Kidney capillary endothelial cell (primary cell): ENCODE results near the gene EIPR1.

ENCODE experiments used
- DNase-seq: peaks from one replicate; pipeline ENCODE4 v3.0.0-alpha.2; 2018; ENCODE audit warnings: low spot score

The EIPR1 gene

DNA sequence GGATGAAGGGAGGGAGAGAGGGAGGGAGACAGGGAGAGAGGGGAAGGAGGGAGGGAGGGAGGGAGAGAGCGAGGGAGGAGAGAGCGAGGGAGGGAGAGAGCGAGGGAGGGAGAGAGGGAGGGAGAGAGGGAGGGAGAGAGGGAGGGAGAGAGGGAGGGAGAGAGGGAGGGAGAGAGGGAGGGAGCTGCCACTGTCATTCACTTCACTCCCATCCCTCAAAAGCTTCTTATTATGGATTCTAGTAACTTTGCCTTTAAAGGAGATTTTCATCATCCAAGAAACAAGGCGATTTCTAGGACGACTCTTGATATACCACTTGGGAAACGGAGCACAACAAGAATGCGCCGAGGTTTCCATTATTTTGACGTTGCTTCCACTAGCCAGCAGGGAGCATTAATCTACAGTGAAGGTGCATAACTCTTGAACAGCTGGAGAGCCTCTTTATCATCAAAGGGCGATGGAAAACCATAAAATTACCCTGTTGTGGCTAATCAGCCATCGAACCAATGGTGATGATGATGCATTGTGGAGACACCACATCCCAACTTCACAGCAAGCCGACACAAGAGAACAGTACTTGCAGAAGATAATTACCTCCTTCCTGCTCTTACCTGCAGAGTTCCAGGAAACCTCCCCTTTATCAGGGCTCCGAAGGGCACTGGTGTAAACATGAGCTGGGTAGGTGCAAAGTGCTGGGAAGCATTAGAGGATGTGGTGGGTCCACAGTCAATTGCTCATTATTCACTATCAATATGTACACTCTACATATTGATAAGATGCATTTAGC lies 130.5 kb downstream of the EIPR1 start:
- DNase-seq = no peak

DNA sequence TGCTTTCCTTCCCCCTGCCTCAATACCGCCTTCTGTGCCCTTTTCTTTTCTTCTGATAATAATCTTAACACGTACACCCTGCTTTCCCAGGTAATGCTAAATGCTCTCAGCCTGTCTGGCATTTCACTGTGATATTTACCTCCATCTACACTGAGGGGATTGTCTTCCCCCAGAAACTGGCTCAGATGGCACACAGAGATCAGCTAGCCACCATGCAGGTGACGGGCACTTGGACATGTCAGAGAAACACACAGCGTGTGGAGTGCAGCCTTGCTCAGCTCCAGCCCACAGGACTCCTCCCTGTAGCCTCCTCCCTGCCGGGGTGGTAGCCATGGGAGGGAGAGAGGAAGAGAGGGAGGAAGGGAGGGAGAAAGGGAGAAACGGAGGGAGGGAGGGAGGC lies 131.2 kb downstream of the EIPR1 start:
- DNase-seq = no peak

DNA sequence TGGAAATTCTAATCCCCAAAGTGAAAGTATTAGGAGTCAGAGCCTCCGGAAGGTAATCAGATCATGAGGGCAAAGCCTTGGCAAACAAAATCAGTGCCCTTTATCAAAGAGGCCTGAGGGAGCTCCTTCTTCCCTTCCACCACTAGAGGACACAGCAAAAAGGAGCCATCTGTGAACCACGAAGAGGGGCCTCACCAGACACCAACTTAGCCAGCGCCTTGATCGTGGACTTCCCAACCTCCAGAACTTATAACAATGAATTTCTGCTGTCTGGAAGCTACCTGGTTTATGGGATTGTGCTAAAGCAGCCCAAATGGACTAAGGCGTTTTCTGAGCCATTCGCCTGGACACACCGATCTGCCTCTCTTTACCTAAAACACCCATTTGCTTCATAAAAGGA lies 133.1 kb downstream of the EIPR1 start:
- DNase-seq = no peak

DNA sequence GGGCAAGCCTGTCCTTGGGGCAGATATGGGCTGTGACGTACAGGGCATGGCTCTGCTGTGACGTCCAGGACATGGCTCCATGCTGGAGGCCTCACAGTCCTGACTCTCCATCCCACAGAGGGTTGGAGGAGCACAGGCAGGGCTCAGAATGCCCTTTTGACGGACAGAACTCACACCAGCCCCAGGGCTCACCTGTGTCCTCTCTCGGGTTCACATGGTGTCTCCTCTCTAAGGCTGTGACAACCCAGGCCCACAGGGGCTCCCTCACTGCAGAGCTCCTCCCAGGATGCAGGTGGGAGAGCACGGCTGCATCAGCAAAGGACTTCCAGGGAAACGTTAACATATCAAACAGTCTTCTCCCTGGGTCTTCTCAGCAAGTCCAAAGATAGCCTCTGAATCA lies 133.8 kb downstream of the EIPR1 start:
- no peak for DNase-seq

DNA sequence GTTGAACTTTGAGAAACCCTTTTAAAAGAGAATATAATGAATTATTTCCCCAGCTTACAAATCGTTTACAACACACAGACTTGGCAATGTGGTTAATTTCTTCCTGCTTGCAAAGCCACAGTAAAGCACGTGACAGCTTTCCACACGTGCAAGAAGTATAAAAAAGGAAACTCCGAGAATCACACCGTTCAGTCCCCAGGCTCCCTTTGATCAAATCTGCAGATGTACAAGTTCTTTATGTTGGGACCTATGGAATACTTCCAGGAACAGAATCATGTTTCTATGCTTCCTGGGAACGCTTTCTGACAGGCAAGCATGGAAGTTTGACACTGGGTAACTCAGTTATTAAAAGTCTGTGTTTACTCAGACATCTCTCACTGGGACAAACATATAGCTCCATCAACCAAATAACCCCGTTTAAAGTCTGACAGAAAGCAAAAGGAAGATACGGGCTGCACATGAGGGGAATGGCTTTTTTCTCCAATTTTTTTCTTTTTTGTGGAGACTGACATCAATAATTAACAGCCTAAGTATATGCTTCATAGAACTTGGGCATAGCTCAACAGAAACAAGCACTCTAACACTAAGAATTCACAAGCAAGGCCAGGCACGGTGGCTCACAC lies 134.8 kb downstream of the EIPR1 start:
- DNase-seq = no peak

DNA sequence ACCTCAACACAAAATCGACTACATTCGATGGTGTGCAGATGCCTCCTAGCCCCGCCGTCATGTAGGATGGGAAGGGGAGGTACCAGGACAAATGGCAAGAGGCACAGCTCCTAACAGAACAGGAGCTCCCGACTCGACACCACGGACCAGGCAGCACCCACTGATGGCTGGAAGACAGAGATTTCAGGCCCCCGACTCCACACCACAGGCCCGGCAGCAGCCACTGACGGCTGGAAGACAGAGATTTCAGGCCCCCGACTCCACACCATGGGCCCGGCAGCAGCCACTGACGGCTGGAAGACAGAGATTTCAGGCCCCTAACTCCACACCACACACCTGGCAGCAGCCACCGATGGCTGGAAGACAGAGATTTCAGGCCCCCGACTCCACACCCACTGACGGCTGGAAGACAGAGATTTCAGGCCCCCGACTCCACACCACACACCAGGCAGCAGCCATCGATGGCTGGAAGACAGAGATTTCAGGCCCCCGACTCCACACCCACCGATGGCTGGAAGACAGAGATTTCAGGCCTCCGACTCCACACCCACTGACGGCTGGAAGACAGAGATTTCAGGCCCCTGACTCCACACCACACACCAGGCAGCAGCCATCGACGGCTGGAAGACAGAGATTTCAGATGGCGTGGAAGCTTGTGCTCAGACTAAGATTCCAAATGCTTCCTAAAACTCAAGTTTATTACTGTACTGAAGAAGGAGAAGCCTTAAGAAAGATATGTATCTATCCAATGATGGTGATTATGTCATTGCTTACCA lies 135.5 kb downstream of the EIPR1 start:
- no peak for DNase-seq

DNA sequence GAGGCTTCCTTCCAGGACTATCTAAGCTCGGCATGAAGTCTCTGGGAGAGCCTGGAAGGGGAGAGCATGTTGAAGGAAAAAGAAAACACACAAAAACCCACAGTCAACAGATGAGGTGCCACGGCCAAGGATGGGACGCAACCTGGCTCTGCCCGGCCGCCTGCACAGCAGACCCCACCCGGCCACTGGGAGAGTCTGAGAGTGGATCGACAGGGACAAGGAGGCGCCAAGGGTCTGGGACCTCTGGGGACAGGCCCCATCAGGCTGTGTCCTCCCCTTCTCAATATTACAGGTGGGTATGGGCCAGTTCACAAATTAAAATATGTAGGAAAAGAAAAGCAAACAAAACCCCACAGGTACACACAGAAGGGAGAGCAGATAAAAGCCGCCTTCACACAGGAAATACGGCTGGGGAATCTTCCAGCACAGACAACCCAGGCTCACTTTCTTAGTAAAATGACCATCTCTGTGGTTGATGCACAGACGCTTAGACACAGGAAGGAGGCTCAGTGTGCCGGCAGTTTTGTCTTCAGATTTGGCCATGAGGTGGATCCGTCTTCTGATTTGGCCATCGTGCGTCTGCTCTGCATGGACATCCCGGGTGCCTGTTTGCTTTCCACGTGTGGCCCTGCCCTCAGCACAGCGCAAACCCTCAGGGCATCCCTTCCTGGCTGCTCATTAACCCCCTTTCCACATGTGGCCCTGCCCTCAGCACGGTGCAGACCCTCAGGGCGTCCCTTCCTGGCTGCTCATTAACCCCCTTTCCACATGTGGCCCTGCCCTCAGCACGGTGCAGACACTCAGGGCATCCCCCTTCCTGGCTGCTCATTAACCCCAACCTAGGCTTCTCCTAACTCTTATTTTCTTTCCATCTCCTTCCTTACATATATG lies 138.4 kb downstream of the EIPR1 start:
- no peak for DNase-seq

DNA sequence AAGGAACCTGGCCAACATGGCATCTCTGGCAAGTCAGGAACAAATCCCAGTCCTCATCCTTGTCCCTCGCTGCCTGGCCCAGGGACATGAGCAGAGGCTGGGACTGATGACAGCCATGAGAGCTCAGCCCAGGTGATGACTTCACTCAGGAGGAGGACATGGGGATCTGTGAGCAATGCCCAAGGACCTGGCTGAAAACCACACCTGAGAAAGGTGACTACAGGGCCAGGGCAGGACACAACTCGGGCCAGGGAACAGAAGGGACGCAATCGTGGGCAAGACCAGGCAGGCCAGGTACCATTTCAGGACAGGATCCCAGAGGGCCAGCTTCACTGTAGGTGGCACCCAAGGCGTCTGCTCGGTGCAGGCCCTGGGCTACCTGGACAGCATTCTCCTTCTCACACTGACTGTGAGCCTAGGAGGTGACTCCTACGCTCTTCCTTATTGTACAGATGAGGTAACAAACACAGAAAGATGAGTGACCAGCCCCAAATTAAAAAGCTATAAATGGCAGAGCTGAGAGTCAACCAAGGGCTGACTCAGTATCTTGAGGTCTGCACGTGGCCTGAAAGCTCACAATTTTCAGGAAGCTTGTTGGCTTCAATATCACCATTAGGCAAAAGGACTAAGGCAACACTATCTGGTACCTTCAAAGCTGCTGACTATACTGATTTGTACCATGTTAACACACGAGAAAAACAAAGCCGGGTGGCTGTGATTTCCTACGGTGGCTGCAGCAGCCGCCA lies 141.1 kb downstream of the EIPR1 start:
- no peak for DNase-seq

DNA sequence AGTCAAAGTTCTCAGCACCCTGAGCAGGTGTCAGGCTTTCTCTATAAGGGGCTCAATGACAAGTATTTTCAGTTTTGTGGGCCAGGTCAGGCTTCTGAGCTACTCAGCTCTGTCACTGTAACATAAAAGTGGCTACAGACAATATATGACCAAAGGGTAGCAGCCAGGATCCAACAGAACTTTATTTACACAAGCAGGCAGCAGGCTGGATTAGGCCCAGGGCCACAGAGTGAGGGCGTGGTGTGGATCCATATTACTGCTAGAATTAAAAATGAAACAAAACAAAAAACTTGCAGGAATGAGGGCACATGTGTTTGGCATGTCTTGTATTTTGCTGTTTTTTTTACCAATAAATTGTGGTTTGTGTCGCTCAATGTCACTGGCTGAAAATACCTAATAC lies 143.7 kb downstream of the EIPR1 start:
- no peak for DNase-seq

DNA sequence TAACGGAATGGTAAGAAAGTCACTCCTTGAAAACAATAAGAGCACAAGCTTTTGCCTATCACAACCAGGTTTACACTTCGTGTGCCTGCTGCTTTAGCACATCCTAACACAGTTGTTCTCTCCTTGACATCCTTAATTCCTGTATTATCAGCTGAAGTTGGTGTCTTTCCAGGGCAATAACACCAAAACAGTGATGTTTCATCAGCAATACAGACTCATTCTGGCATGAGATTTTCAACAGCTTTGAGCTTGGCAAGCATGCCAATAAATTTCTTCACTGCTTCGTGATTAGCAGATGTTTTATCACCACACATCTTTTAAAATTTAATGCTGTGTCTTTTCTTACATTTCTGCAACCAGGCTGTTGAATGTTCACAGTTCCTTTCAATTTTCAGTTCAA lies 148.4 kb downstream of the EIPR1 start:
- no peak for DNase-seq

DNA sequence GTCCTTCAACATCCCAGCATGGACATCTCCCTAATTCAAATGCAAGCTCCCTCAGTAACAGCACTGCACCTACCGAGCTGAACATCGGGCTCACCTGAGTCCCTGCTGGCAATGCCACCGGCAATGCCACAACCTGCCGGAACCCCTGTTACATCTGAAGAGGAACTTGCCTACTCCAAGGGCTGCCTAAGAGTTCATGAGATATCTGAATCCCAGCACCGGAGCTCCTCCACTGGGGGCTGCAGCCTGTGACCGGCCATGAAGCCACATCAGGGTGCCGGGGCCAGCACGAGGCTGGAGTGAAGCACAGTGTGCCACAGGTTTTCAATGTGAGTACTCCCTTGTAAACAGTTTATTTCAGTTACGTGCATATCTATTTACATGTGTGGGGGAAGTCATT lies 152.9 kb downstream of the EIPR1 start:
- no peak for DNase-seq

DNA sequence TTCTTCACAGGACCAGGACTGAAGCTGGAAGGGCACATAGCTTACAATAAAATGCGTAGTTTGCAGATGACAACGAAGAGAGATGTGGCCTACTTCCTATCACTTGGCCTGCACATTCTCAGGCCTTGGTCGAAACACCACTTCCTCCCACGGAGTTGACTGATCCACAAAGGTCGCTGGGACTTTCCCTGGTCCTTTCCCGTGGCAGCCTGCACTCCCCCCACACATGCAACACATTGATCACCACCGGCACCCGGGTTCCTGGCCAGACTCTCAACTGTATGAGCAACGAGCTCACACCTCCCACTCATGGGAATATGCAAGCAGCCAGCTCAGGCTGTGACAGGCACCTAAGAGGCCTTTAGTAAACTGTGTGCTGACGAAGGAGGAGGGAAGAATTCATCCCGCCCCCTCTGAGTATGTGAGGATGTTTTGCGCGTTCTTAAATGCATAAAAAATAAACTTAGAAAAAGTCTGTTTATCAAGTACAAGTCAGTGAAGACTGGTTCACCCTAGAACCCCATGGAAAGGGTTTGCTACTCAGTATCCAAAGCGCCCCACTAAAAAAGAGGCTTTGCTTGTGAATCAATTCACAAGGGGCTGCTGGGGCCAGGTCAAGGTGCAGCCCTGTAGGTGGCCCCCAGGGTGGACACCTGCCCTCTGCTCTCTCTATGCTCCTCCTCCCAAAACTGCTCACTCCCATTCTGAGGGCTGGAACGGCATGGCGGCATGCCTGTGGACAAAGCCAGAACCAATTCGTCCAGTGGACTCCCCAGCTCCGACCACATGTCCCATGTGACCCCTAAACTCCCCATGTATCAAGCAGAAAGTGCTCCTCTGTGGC lies 154.3 kb downstream of the EIPR1 start:
- DNase-seq = peak; percentile 16

DNA sequence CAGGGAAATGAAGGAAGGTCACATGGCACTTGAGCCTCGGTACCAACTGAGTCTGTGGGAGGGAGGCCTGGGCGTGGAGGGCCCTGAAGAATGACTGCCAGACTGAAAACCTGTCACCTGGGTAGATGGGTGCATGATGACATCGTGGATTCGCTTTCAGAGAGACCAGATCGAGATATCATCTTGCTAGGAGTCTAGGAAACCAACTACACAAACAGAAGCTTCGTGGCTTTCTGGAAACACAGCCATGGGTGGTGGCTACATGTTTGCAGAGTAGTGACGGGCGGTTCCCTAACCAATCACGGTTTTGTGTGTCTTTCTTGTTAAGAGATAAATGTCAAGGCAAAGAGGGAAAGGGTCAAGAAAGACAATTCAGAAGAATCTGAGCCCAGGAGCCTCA lies 155.0 kb downstream of the EIPR1 start:
- DNase-seq = no peak

DNA sequence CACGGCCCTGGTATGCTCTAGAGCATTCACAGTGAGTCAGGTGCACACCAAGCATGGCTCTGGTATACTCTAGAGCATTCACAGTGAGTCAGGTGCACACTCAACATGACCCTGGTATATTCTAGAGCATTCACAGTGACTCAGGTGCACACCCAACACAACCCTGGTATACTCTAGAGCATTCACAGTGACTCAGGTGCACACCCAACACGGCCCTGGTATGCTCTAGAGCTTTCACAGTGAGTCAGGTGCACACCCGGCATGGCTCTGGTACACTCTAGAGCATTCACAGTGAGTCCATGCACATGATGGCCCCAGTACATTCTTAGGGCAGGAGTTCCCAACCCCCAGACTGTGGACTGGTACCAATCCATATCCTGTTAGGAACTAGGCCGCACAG lies 158.1 kb downstream of the EIPR1 start:
- no peak for DNase-seq

DNA sequence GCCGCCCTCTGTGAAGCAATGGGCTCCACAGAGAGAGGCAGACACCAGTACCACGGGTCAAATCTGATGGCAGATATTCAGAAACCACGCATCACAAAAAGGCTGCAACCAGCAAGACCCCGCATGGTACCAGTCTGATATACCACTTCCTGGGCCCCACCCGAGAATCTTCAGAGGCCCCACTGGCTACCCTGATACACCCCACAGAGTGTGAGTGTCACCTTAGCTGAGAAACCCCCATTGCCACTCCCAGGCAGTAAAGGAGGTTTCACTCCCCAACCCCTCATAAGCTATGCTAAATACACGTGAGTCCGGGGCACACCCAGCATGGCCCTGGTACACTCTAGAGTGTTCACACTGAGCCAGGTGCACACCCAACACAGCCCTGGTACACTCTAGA lies 160.0 kb downstream of the EIPR1 start:
- no peak for DNase-seq

DNA sequence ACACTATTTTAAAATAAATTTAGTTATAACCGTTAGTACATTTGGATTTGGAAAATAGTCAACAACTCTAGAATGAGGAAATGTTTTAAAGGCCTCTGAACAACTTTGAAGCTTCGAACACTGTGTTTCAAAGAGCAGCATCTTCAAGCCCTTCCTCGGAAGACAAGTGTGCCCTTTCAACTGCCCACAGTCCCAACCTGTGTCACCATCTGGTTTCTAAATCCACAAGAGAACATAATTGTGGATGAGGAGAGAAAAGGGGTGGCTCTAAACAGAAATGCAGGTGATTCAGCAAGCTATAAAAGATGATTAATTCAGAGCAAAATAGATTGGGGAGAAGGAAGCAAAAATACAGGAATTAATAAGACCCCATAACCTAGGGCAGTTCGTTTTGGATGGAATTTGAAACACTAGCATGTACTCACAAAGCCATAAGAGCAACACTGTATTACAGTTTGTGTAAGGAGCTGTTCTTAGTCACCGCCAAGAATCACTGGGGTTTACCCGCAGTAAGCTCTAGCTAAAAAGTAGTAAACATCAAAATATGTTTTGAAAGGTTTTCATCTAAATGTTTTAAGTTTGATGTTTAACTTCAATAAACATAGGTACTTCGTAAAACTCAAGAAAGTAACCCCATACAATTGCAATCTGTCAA lies 160.7 kb downstream of the EIPR1 start:
- no peak for DNase-seq

DNA sequence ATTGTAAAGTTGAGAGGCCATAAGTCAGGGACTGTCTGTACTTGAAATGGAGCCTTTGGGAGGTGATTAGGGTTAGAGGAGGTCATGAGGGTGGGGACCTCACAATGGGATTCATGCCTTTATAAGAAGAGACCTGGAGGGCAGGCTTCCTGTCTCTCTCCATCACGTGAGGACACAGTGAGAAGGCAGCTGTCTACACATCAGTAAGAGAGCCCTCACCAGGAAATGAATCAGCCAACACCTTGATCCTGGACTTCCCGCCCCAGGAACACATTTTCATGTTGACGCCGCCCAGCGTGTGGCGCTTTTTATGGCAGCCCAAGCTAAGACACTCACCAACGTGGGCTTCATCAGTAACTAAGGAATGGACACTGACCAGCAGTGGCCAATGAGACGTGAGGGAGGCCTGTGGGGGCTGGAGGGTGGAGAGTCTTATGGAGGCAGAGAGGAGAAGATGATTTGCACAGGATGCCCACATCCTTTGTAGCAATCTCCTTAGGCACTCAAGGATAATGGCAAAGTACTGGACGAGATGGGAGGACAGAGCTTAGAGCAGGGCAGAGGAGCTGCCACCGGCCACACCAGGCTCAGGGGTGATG lies 162.7 kb downstream of the EIPR1 start:
- DNase-seq = no peak

DNA sequence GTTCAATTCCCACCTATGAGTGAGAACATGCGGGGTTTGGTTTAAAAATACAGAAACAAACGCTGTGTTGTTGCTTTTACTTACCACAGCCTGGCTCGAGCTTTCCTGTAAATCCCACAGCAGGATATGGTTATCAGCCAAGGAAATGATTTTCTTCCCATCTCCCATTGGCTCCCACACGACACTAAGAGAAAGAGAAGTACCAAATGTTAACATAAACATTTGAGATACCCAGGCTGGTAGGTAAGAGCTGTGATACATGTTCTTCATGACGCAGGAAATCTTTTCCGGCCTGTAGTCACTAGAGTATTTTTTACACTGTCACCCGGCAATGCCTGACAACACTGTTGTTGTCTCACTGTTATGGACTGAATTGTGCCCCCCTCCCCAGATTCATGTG lies 163.6 kb downstream of the EIPR1 start:
- no peak for DNase-seq

DNA sequence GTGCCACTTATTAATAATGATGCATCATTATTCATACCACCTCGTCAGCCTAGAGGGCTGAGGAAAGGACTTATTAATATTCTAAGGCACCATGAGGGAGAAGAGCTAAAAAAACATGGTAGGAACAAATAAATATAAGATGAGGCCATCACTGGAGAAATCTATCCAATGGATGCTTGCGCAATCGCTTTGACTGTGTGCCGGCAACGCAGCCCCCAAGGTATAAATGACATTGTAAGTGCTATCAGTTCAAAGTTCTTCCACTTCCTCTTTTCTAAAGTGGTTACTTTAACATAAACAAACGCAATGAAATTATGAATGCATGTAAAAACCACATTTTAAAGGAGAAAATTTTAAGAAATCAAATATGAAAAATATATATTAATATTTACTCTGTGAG lies 164.6 kb downstream of the EIPR1 start:
- no peak for DNase-seq

DNA sequence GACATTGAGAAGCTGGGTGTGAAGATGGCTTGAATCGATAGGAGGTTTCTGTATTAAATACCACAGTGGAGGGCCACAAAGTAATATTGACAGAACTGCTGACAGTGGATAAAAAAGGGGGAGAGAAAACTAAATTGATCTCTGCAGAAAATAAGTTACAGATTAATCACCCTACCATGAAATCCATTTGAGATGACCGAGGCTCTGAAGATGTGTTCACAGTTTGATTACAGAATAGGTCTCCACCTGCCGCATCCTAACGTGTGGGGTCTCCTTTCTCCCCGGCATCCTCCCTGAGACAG lies 165.6 kb downstream of the EIPR1 start:
- DNase-seq = no peak
